HG03095 (cell line): ENCODE data around the gene BCL2.

ENCODE experiments used
- ATAC-seq: cut with Tn5 transposase; IDR thresholded peaks from one replicate; pipeline ENCODE4 v1.9.1; 2021; ENCODE audit warnings: moderate library complexity; ENCODE audit not compliant: unreplicated experiment

BCL2 gene

GRCh38 chr18:63329431-63330145, 10.0 kb upstream of the BCL2 start:
- no peak for ATAC-seq

- no peak for ATAC-seq
Measured at GRCh38 chr18:63326011-63326410, 6.4 kb upstream of the BCL2 start.

- ATAC-seq: no peak
Measured at GRCh38 chr18:63325086-63325686, 5.6 kb upstream of the BCL2 start.

GRCh38 chr18:63322908-63323634, 3.5 kb upstream of the BCL2 start:
- no peak for ATAC-seq

GRCh38 chr18:63322206-63322605, 2.6 kb upstream of the BCL2 start:
- ATAC-seq: no peak

- ATAC-seq: no peak
Measured at GRCh38 chr18:63321291-63321690, 1.7 kb upstream of the BCL2 start.

GRCh38 chr18:63320975-63321265, 1.4 kb upstream of the BCL2 start:
- ATAC-seq: no peak

- peak; percentile 48 for ATAC-seq
Measured at GRCh38 chr18:63320123-63320974, 780 bp upstream of the BCL2 start.

- no peak for ATAC-seq
Measured at GRCh38 chr18:63318889-63319382, 633 bp downstream of the BCL2 start.

GRCh38 chr18:63317982-63318888, 1.3 kb downstream of the BCL2 start:
- peak; percentile 41 for ATAC-seq

- ATAC-seq: no peak
Measured at GRCh38 chr18:63317556-63317946, 2.0 kb downstream of the BCL2 start.

- peak; percentile 12 for ATAC-seq
Measured at GRCh38 chr18:63316612-63317555, 2.7 kb downstream of the BCL2 start.

- ATAC-seq: no peak
Measured at GRCh38 chr18:63315876-63316275, 3.7 kb downstream of the BCL2 start.

GRCh38 chr18:63315131-63315662, 4.4 kb downstream of the BCL2 start:
- no peak for ATAC-seq

GRCh38 chr18:63314062-63314790, 5.3 kb downstream of the BCL2 start:
- ATAC-seq: no peak

- no peak for ATAC-seq
Measured at GRCh38 chr18:63313396-63313917, 6.1 kb downstream of the BCL2 start.

GRCh38 chr18:63312737-63313395, 6.7 kb downstream of the BCL2 start:
- peak; percentile 26 for ATAC-seq
